ENCODE measurements around the gene HNRNPUL2. TPM values are rescaled to one million over a fixed set of nuclear protein-coding genes. Genes with fewer than 3 reads are reported as not detected.

Gene HNRNPUL2
- total and polyA plus RNA-seq, 2 donors from 2014 or later: 37.1 to 49.0 TPM

DNA sequence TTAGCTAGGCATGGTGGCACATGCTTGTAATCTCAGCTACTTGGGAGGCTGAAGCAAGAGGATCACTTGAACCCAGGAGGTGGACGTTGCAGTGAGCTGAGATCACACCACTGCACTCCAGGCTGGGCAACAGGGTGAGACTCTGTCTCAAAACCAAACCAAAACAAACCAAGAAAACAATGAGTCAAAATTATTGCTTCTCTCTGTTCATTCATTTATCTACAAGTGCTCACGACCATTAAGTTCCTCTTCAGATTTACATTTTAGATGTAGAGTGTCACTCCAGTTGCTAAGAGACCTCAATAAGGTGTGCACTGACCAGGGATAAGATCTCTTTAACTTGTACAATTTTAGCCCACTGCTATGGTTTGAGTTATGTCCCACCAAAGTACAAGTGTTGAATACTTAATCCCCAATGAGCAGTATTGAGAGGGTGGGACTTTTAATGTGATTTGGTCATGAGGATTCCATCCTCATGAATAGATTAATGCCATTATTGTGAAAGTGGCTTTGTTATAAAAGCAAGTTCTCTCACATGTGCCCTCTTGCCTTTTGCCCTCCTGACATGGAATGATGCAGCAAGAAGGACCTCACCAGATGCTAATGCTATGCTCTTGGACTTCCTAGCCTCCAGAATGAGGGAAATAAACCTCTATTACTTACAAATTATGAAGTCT lies 7.8 kb downstream of the HNRNPUL2 start:
- FAIRE-seq (no peak), DNase-seq (no peak)
- TF ChIP-seq, protein P1, sequence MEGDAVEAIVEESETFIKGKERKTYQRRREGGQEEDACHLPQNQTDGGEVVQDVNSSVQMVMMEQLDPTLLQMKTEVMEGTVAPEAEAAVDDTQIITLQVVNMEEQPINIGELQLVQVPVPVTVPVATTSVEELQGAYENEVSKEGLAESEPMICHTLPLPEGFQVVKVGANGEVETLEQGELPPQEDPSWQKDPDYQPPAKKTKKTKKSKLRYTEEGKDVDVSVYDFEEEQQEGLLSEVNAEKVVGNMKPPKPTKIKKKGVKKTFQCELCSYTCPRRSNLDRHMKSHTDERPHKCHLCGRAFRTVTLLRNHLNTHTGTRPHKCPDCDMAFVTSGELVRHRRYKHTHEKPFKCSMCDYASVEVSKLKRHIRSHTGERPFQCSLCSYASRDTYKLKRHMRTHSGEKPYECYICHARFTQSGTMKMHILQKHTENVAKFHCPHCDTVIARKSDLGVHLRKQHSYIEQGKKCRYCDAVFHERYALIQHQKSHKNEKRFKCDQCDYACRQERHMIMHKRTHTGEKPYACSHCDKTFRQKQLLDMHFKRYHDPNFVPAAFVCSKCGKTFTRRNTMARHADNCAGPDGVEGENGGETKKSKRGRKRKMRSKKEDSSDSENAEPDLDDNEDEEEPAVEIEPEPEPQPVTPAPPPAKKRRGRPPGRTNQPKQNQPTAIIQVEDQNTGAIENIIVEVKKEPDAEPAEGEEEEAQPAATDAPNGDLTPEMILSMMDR (IDR thresholded peaks at IDR 0.05; ENCODE audit: borderline replicate concordance, extremely low read depth, insufficient read depth): no peak
- Histone ChIP-seq H3K27ac (ENCODE audit: low read depth in 2 of 2, low read length in 2 of 2) (no peak overlapping the region), H3K4me1 (ENCODE audit: control insufficient read depth in 2 of 3, insufficient read depth in 2 of 3, low read depth in 1 of 3, low read length in 3 of 3) (peaks cover 0 to 12% (median 0%) of the 10 kb centered on the region in 3 donors), H3K4me3 (ENCODE audit: low read length in 3 of 3) (no peak overlapping the region), H3K9ac (ENCODE audit: low read length in 3 of 3) (no peak overlapping the region), H3K27me3 (ENCODE audit: control insufficient read depth, insufficient read depth, low read length) (no peaks in the 10 kb centered on the region), H3K9me3 (ENCODE audit: control insufficient read depth in 2 of 3, insufficient read depth in 1 of 3, low read length in 3 of 3) (no peaks in the 10 kb centered on the region), H3K36me3 (ENCODE audit: control insufficient read depth in 2 of 3, insufficient read depth in 3 of 3, low read length in 3 of 3) (peaks cover 31 to 91% (median 63%) of the 10 kb centered on the region in 3 donors)
- intact Hi-C loops (cut with DNase I): no loop called here

DNA sequence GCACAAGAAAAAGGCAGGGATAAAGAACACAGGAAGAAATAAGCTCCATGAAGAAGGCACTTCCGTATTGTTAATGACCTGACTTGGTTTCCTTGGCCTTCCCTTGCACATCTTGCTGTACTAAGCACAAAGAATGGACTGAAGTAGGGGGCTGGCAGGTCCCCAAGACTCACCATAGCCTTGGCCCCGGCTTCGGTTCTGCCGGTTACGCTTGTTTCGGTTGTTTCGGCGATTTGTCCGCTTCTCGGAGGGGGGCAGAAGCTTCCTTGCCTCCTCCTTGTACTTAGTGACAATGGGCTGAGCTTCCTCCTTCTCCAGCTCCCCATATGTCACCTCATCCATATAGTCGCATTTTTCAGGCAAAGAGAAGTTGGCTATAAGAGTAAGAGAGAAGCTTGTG lies 10.4 kb downstream of the HNRNPUL2 start:
- H3K9me3 ChIP-seq (ENCODE audit: control insufficient read depth in 2 of 3, insufficient read depth in 1 of 3, low read length in 3 of 3): no peaks in the 10 kb centered on the region
- peaks cover 26 to 85% (median 53%) of the 10 kb centered on the region in 3 donors for H3K36me3 ChIP-seq (ENCODE audit: control insufficient read depth in 2 of 3, insufficient read depth in 3 of 3, low read length in 3 of 3)
- intact Hi-C loops (cut with DNase I): no loop called here
- no peak for DNase-seq
- no peaks in the 10 kb centered on the region for H3K27me3 ChIP-seq (ENCODE audit: control insufficient read depth, insufficient read depth, low read length)
- TF ChIP-seq, protein P1 (IDR thresholded peaks at IDR 0.05; ENCODE audit: borderline replicate concordance, extremely low read depth, insufficient read depth): no peak
- H3K4me1 ChIP-seq (ENCODE audit: control insufficient read depth in 2 of 3, insufficient read depth in 2 of 3, low read depth in 1 of 3, low read length in 3 of 3): peaks cover 0 to 8% (median 0%) of the 10 kb centered on the region in 3 donors
- no peak overlapping the region for H3K27ac ChIP-seq (ENCODE audit: low read depth in 2 of 2, low read length in 2 of 2)
- no peak overlapping the region for H3K9ac ChIP-seq (ENCODE audit: low read length in 3 of 3)
- no peak for FAIRE-seq
- no peak overlapping the region for H3K4me3 ChIP-seq (ENCODE audit: low read length in 3 of 3)

DNA sequence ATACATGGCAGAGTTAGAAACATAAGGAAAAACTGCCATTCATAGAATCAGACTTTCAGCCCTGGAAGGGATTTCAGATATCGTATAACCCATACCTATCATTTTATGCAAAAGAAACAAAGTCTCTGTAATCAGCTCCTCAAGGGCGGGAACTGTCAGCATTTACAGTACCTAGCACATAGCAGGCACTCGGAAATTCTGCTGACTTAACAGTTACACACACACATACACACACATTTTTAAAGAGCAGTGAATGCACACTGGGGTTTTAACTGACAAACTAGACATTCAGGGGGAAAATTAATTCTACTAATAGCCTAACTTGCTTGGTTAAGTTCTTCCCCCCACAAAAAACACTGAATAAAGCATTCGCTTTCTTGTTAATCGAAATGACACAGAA lies 11.1 kb downstream of the HNRNPUL2 start:
- no peak overlapping the region for H3K9ac ChIP-seq (ENCODE audit: low read length in 3 of 3)
- FAIRE-seq: no peak
- H3K9me3 ChIP-seq (ENCODE audit: control insufficient read depth in 2 of 3, insufficient read depth in 1 of 3, low read length in 3 of 3): no peaks in the 10 kb centered on the region
- DNase-seq: no peak
- TF ChIP-seq, protein P1 (IDR thresholded peaks at IDR 0.05; ENCODE audit: borderline replicate concordance, extremely low read depth, insufficient read depth): no peak
- peaks cover 23 to 83% (median 47%) of the 10 kb centered on the region in 3 donors for H3K36me3 ChIP-seq (ENCODE audit: control insufficient read depth in 2 of 3, insufficient read depth in 3 of 3, low read length in 3 of 3)
- H3K27me3 ChIP-seq (ENCODE audit: control insufficient read depth, insufficient read depth, low read length): no peaks in the 10 kb centered on the region
- no peak overlapping the region for H3K4me3 ChIP-seq (ENCODE audit: low read length in 3 of 3)
- no peak overlapping the region for H3K27ac ChIP-seq (ENCODE audit: low read depth in 2 of 2, low read length in 2 of 2)
- intact Hi-C loops (cut with DNase I): no loop called here
- peaks cover 0 to 8% (median 0%) of the 10 kb centered on the region in 3 donors for H3K4me1 ChIP-seq (ENCODE audit: control insufficient read depth in 2 of 3, insufficient read depth in 2 of 3, low read depth in 1 of 3, low read length in 3 of 3)
